Liver (tissue), 9 donors: ENCODE results near the gene CMIP. TPM values are rescaled to one million over a fixed set of nuclear protein-coding genes. Genes with fewer than 3 reads are reported as not detected.

Experiments
- DNase-seq: peaks from one replicate; pipeline ENCODE4 v3.0.0-alpha.2; 2017; ENCODE audit warnings: low spot score
- H3K27ac ChIP-seq, 2 donors: one replicate each; pipeline ENCODE4 v1.7.0; 2013; ENCODE audit warnings: inconsistent platforms in 2 of 2, low read length in 2 of 2, control low read depth in 1 of 2, low read depth in 1 of 2, mild to moderate bottlenecking in 1 of 2
- H3K27me3 ChIP-seq, 4 donors: one replicate each; pipeline versions ENCODE4 v1.6.1 to v1.7.0; 2013; ENCODE audit warnings: low read length in 3 of 4, inconsistent platforms in 1 of 4, mild to moderate bottlenecking in 1 of 4, moderate library complexity in 1 of 4; ENCODE audit not compliant: control insufficient read depth in 4 of 4, insufficient read depth in 4 of 4
- H3K36me3 ChIP-seq, 4 donors: one replicate each; pipeline versions ENCODE4 v1.6.1 to v1.7.0; 2013; ENCODE audit warnings: low read length in 3 of 4, mild to moderate bottlenecking in 3 of 4, low read depth in 1 of 4, moderate library complexity in 1 of 4; ENCODE audit not compliant: control insufficient read depth in 4 of 4, insufficient read depth in 3 of 4
- H3K4me1 ChIP-seq, 4 donors: one replicate each; pipeline versions ENCODE4 v1.6.1 to v1.7.0; 2013; ENCODE audit warnings: low read length in 3 of 4, mild to moderate bottlenecking in 3 of 4, moderate library complexity in 1 of 4; ENCODE audit not compliant: control insufficient read depth in 4 of 4, insufficient read depth in 4 of 4
- H3K4me3 ChIP-seq, 3 donors: one replicate each; pipeline versions ENCODE4 v1.6.1 to v1.7.0; 2013; ENCODE audit warnings: low read length in 3 of 3, control low read depth in 1 of 3, low read depth in 1 of 3, mild to moderate bottlenecking in 1 of 3
- H3K9ac ChIP-seq, 2 donors: one replicate each; pipeline ENCODE4 v1.7.0; 2013; ENCODE audit warnings: low read length in 2 of 2, mild to moderate bottlenecking in 2 of 2, moderate library complexity in 2 of 2, control low read depth in 1 of 2, low read depth in 1 of 2
- H3K9me3 ChIP-seq, 4 donors: one replicate each; pipeline versions ENCODE4 v1.6.1 to v1.7.0; 2013; ENCODE audit warnings: low read length in 3 of 4; ENCODE audit not compliant: control insufficient read depth in 4 of 4
- EGR1 ChIP-seq, 2 donors: IDR thresholded peaks; 2 replicates each; pipeline ENCODE4 v1.6.1; 2016 to 2018; ENCODE audit warnings: antibody characterized with exemption in 2 of 2, low read depth in 2 of 2
- FOXA1 ChIP-seq: IDR thresholded peaks from 2 replicates; pipeline ENCODE4 v1.6.1; 2016; ENCODE audit warnings: antibody characterized with exemption
- FOXA2 ChIP-seq: IDR thresholded peaks from 2 replicates; pipeline ENCODE4 v1.6.1; 2016; ENCODE audit warnings: antibody characterized with exemption
- GABPA ChIP-seq, 2 donors: IDR thresholded peaks in 1 of 2; conservative IDR thresholded peaks in 1 of 2; 2 replicates each; pipeline ENCODE4 v1.6.1; 2016; ENCODE audit warnings: antibody characterized with exemption in 2 of 2, mild to moderate bottlenecking in 1 of 2, moderate library complexity in 1 of 2
- HNF4A ChIP-seq, 2 donors: conservative IDR thresholded peaks; 2 replicates each; pipeline ENCODE4 v1.6.1; 2016; ENCODE audit warnings: antibody characterized with exemption in 2 of 2, mild to moderate bottlenecking in 2 of 2
- HNF4G ChIP-seq: IDR thresholded peaks from 2 replicates; pipeline ENCODE4 v1.6.1; 2016; ENCODE audit warnings: antibody characterized with exemption
- JUND ChIP-seq, 2 donors: IDR thresholded peaks; 2 replicates each; pipeline ENCODE4 v1.6.1; 2016; ENCODE audit warnings: antibody characterized with exemption in 2 of 2
- NR2F2 ChIP-seq: IDR thresholded peaks from 2 replicates; pipeline ENCODE4 v1.6.1; 2016; ENCODE audit warnings: antibody characterized with exemption
- RAD21 ChIP-seq, 2 donors: IDR thresholded peaks; 2 replicates each; pipeline ENCODE4 v1.6.1; 2016; ENCODE audit warnings: antibody characterized with exemption in 2 of 2, mild to moderate bottlenecking in 2 of 2
- RXRA ChIP-seq, 2 donors: IDR thresholded peaks; 2 replicates each; pipeline ENCODE4 v1.6.1; 2017 to 2018; ENCODE audit warnings: antibody characterized with exemption in 2 of 2, mild to moderate bottlenecking in 1 of 2
- SP1 ChIP-seq: IDR thresholded peaks from 2 replicates; pipeline ENCODE4 v1.6.1; 2018; ENCODE audit warnings: antibody characterized with exemption, mild to moderate bottlenecking
- TAF1 ChIP-seq: conservative IDR thresholded peaks from 2 replicates; pipeline ENCODE4 v1.6.1; 2016; ENCODE audit warnings: antibody characterized with exemption, mild to moderate bottlenecking
- YY1 ChIP-seq: IDR thresholded peaks from 2 replicates; pipeline ENCODE4 v1.6.1; 2016; ENCODE audit warnings: antibody characterized with exemption, mild to moderate bottlenecking
- WGBS: extraction: QIAGEN DNeasy Blood & Tissue Kit; methylation state at CpG from one replicate; pipeline ENCODE4 v1.1.7; 2013; 5-methylcytosine and 5-hydroxymethylcytosine counted together
- polyA plus RNA-seq, 2 donors: library from polyadenylated mRNA; stranded (reverse) in 1 of 2; unstranded in 1 of 2; fragments of 200-250 nt in 1 of 2; fragments of >200 nt in 1 of 2; fragmentation: Nextera tagmentation in 1 of 2; extraction: Ambion mirVana in 1 of 2; gene quantifications; one replicate each; pipeline versions ENCODE4 v1.2.1 to v1.2.3, GENCODE V29; 2013 to 2015
- total RNA-seq, 2 donors: library from RNA; depleted of rRNA; stranded (reverse); fragments of >200 nt; gene quantifications; one replicate each; pipeline ENCODE4 v1.2.3, GENCODE V29; 2014
- TF ChIP-seq, protein P1 (sequence below): IDR thresholded peaks from 2 replicates; pipeline ENCODE4 v1.6.1; 2016; ENCODE audit warnings: antibody characterized with exemption
- TF ChIP-seq, protein P2 (sequence below): IDR thresholded peaks from 2 replicates; pipeline ENCODE4 v1.6.1; 2016; ENCODE audit warnings: antibody characterized with exemption
- TF ChIP-seq, protein P3 (sequence below): fragments of 150-350 bp; IDR thresholded peaks from 2 replicates; pipeline ENCODE4 v1.5.1; 2017; ENCODE audit warnings: improper control_type of control experiment, low read depth, low read length; ENCODE audit not compliant: missing input control
- TF ChIP-seq, protein P4 (sequence below): IDR thresholded peaks from 2 replicates; pipeline ENCODE4 v1.6.1; 2016; ENCODE audit warnings: antibody characterized with exemption, mild to moderate bottlenecking
- TF ChIP-seq, protein P5 (sequence below): IDR thresholded peaks from 2 replicates; pipeline ENCODE4 v1.6.1; 2016; ENCODE audit warnings: antibody characterized with exemption
- donor health status: healthy.
- donor health status: healthy.
- donor health status: healthy.
- donor health status: healthy.
- donor health status: healthy.

Gene CMIP
- total and polyA plus RNA-seq, 4 donors: 1.7 to 15.6 (median 10.1) TPM

DNA sequence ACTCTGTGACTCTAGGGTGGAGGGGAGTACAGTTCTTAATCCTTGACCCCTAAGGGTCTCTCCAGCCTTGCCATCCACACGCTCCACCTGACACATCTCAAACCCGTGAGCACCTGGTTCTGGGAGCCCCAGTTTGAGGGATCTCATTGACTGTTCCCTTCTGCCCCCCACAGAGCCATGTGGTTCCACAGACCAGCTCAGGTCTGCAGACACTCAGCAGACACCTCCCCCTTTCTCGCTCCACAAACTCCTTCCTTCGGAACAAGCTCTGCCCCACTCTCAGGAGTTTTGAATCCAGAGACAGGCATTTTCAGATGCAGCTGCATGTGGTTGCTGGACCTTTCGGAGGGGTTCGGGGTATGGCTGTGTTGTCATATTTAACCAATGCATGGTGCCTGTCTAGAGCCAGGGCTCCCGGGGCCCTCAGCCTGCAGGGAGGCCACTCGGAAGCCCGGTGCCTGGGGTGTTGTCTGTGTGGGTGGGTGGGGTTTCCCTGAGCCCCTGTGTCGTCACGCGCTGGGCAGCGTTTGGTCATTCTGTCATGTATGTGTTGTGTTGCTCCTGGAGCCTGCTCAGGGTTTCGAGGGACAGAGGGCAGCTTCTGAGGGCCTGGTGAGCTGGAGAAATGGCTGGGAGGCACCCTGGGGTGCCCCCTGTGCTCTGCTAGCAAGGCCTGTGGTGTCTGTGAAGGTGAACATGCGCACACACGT, 235.3 kb downstream of the CMIP start (continued):
- TF ChIP-seq, protein P1, sequence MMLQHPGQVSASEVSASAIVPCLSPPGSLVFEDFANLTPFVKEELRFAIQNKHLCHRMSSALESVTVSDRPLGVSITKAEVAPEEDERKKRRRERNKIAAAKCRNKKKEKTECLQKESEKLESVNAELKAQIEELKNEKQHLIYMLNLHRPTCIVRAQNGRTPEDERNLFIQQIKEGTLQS: no peak

DNA sequence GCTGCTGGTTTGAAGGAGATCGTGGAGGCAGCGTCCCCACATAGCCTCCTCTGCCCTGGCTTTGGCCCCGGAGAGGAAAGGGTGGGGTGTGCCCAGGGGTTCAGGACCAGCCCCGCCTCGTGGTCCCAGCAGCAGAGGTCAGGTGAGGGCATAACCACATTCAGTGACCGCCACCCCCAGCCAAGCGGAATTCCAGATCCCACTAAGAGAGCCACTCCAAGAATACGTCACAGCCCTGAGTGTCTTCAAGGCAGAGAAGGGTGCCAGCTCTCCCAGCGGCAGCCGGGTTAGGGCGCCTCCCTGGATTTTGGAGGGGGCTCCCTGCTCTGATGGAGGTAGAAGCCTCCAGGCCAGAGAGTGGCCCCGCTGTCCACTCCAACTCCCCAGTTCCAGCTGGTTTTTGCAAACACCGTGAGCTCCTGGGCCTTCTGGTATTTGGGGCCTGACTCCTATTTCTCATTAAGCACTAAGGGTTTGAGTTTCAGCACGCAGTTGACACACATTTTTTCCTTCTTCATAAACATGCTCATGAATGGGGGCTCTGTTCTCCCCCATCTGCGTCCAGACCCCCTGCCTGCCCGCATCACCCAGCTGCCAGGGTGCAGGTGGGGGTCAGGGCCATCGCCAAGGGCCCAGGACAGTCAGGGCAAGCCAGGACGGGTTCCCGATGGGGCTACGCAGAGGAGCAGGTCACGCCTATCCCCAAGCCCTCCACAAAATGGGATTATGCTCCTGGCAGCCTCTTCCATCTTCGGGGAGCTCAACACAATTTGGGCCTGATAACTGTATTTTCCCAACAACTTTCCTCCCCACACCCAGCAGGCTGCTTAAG, 236.1 kb downstream of the CMIP start:
- no peak for DNase-seq
- Histone ChIP-seq H3K36me3 (peaks cover 9 to 50% (median 21%) of the 10 kb centered on the region in 4 donors), H3K4me3 (no peak overlapping the region), H3K27me3 (no peaks in the 10 kb centered on the region), H3K9ac (no peak overlapping the region), H3K4me1 (no peaks in the 10 kb centered on the region), H3K9me3 (no peaks in the 10 kb centered on the region), H3K27ac (no peak overlapping the region)
- TF ChIP-seq, protein P1: no peak
- TF ChIP-seq, protein P2, sequence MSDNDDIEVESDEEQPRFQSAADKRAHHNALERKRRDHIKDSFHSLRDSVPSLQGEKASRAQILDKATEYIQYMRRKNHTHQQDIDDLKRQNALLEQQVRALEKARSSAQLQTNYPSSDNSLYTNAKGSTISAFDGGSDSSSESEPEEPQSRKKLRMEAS: no peak
- TF ChIP-seq, protein P3, sequence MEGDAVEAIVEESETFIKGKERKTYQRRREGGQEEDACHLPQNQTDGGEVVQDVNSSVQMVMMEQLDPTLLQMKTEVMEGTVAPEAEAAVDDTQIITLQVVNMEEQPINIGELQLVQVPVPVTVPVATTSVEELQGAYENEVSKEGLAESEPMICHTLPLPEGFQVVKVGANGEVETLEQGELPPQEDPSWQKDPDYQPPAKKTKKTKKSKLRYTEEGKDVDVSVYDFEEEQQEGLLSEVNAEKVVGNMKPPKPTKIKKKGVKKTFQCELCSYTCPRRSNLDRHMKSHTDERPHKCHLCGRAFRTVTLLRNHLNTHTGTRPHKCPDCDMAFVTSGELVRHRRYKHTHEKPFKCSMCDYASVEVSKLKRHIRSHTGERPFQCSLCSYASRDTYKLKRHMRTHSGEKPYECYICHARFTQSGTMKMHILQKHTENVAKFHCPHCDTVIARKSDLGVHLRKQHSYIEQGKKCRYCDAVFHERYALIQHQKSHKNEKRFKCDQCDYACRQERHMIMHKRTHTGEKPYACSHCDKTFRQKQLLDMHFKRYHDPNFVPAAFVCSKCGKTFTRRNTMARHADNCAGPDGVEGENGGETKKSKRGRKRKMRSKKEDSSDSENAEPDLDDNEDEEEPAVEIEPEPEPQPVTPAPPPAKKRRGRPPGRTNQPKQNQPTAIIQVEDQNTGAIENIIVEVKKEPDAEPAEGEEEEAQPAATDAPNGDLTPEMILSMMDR: no peak
- TF ChIP-seq EGR1 (IDR thresholded peaks at IDR 0.05; ENCODE audit: low read depth in 2 of 2) (no peak), YY1 (no peak), FOXA2 (no peak), JUND (IDR thresholded peaks at IDR 0.05) (no peak), GABPA (IDR thresholded peaks at IDR 0.05 in 1 of 2, conservative IDR thresholded peaks at IDR 0.05 in 1 of 2) (no peak), RXRA (IDR thresholded peaks at IDR 0.05) (no peak), NR2F2 (no peak), RAD21 (IDR thresholded peaks at IDR 0.05) (no peak), FOXA1 (no peak), HNF4G (no peak), TAF1 (no peak), HNF4A (conservative IDR thresholded peaks at IDR 0.05) (no peak), SP1 (no peak)
- TF ChIP-seq, protein P4, sequence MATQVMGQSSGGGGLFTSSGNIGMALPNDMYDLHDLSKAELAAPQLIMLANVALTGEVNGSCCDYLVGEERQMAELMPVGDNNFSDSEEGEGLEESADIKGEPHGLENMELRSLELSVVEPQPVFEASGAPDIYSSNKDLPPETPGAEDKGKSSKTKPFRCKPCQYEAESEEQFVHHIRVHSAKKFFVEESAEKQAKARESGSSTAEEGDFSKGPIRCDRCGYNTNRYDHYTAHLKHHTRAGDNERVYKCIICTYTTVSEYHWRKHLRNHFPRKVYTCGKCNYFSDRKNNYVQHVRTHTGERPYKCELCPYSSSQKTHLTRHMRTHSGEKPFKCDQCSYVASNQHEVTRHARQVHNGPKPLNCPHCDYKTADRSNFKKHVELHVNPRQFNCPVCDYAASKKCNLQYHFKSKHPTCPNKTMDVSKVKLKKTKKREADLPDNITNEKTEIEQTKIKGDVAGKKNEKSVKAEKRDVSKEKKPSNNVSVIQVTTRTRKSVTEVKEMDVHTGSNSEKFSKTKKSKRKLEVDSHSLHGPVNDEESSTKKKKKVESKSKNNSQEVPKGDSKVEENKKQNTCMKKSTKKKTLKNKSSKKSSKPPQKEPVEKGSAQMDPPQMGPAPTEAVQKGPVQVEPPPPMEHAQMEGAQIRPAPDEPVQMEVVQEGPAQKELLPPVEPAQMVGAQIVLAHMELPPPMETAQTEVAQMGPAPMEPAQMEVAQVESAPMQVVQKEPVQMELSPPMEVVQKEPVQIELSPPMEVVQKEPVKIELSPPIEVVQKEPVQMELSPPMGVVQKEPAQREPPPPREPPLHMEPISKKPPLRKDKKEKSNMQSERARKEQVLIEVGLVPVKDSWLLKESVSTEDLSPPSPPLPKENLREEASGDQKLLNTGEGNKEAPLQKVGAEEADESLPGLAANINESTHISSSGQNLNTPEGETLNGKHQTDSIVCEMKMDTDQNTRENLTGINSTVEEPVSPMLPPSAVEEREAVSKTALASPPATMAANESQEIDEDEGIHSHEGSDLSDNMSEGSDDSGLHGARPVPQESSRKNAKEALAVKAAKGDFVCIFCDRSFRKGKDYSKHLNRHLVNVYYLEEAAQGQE: no peak
- TF ChIP-seq, protein P5, sequence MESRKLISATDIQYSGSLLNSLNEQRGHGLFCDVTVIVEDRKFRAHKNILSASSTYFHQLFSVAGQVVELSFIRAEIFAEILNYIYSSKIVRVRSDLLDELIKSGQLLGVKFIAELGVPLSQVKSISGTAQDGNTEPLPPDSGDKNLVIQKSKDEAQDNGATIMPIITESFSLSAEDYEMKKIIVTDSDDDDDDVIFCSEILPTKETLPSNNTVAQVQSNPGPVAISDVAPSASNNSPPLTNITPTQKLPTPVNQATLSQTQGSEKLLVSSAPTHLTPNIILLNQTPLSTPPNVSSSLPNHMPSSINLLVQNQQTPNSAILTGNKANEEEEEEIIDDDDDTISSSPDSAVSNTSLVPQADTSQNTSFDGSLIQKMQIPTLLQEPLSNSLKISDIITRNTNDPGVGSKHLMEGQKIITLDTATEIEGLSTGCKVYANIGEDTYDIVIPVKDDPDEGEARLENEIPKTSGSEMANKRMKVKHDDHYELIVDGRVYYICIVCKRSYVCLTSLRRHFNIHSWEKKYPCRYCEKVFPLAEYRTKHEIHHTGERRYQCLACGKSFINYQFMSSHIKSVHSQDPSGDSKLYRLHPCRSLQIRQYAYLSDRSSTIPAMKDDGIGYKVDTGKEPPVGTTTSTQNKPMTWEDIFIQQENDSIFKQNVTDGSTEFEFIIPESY: no peak
- WGBS: 92% methylated on average over 22 of the region's 22 CpGs
